NB4 (cell line): ENCODE measurements around the gene SUN5.
"Not testable (repeated sequence)": the region's sequence is repeated elsewhere in the genome, so short reads cannot be mapped to it uniquely, and the experiment has no call there.

Experiments used
- CTCF ChIP-seq: IDR thresholded peaks from one replicate; pipeline ENCODE4 v1.5.1; 2012; ENCODE audit warnings: low read depth, low read length
- POLR2A ChIP-seq: IDR thresholded peaks from 2 replicates; pipeline ENCODE4 v1.6.1; 2011; ENCODE audit warnings: mild to moderate bottlenecking; ENCODE audit not compliant: insufficient read length; ENCODE audit errors: extremely low read depth

GRCh38 chr20:32975121-32975520, 29.1 kb downstream of the SUN5 start:
- not testable (repeated sequence) for TF ChIP-seq CTCF, POLR2A
